Posterior vena cava (tissue), 2 donors: ENCODE data around the gene CEP76. TPM values are rescaled to one million over a fixed set of nuclear protein-coding genes. Genes with fewer than 3 reads are reported as not detected.
A peak's percentile ranks its signal among the peaks of the same experiment; 100 is the strongest.

Experiments
- DNase-seq: peaks from one replicate; pipeline ENCODE4 v3.0.0-alpha.2; 2020; ENCODE audit warnings: low spot score
- intact Hi-C, 2 donors: fragments of 100-400 bp; cut with DNase I; formaldehyde crosslinking; loops; one replicate each; pipeline versions ENCODE4 v1.14.1 to v1.14.2; 2022 to 2023
- total RNA-seq, 2 donors: library from RNA; stranded (reverse); fragmentation: NEBNext Ultra II Directional; extraction: Animal tissue kit (Norgen Biotek cat#: 25700); gene quantifications; one replicate each; pipeline ENCODE4 v1.2.1, GENCODE V29; 2021
- donor health status: DM: yes; HTN: yes; CAD: no.
- donor health status: DM: yes; HTN: yes; CAD: no.

Gene CEP76
- total RNA-seq, 2 donors from 2014 or later, result 2.8 to 4.5 TPM

- DNase-seq, result no peak
- intact Hi-C loops, result loop anchor here in 1 of 2 donors (5.0 kb wide), 1 partner anchor 216 kb away; no protein-coding TSS in a partner anchor
These were observed 19.2 kb upstream of the CEP76 start for GRCh38 chr18:12721495-12722275.

GRCh38 chr18:12711446-12711845, 8.9 kb upstream of the CEP76 start:
- DNase-seq, result no peak
- intact Hi-C loops, result no loop called here

GRCh38 chr18:12703664-12704063, 1.1 kb upstream of the CEP76 start:
- intact Hi-C loops, result no loop called here
- DNase-seq, result no peak

GRCh38 chr18:12703096-12703567, 609 bp upstream of the CEP76 start:
- intact Hi-C loops, result no loop called here
- no peak for DNase-seq

GRCh38 chr18:12701161-12701560, 1.4 kb downstream of the CEP76 start:
- DNase-seq, result no peak
- intact Hi-C loops, result no loop called here

- DNase-seq, result no peak
- intact Hi-C loops, result no loop called here
These were observed 2.8 kb downstream of the CEP76 start for GRCh38 chr18:12699747-12700146.

GRCh38 chr18:12694032-12694431, 8.5 kb downstream of the CEP76 start:
- DNase-seq, result no peak
- intact Hi-C loops, result no loop called here

GRCh38 chr18:12692206-12692605, 10.3 kb downstream of the CEP76 start:
- intact Hi-C loops, result no loop called here
- DNase-seq, result no peak

- intact Hi-C loops, result no loop called here
- DNase-seq, result no peak
These were observed 13.2 kb downstream of the CEP76 start for GRCh38 chr18:12689256-12689850.

GRCh38 chr18:12686100-12686499, 16.4 kb downstream of the CEP76 start:
- intact Hi-C loops, result no loop called here
- no peak for DNase-seq

GRCh38 chr18:12679183-12679786, 23.2 kb downstream of the CEP76 start:
- DNase-seq, result no peak
- intact Hi-C loops, result no loop called here

GRCh38 chr18:12668041-12668440, 34.5 kb downstream of the CEP76 start:
- DNase-seq, result no peak
- intact Hi-C loops, result no loop called here

GRCh38 chr18:12659904-12660605, 42.5 kb downstream of the CEP76 start:
- intact Hi-C loops, result loop anchor here (5.0 kb wide), 2 partner anchors 263 to 268 kb away; no protein-coding TSS in a partner anchor
- DNase-seq, result no peak

- peak; percentile 83 for DNase-seq
- intact Hi-C loops, result loop anchor here (5.0 kb wide), 2 partner anchors 261 to 266 kb away; no protein-coding TSS in a partner anchor
These were observed 43.9 kb downstream of the CEP76 start for GRCh38 chr18:12658426-12659138.

GRCh38 chr18:12657684-12658425, 44.7 kb downstream of the CEP76 start, which contains the start of gene SPIRE1:
Gene SPIRE1 (minus strand): TSS chr18:12658107. CDS start chr18:12657866, 241 bp downstream.
- intact Hi-C loops, result loop anchor here (5.0 kb wide), 2 partner anchors 261 to 266 kb away; no protein-coding TSS in a partner anchor
- peak; percentile 91 for DNase-seq

- intact Hi-C loops, result loop anchor here (5.0 kb wide), 2 partner anchors 260 to 265 kb away; no protein-coding TSS in a partner anchor
- no peak for DNase-seq
These were observed 45.4 kb downstream of the CEP76 start for GRCh38 chr18:12656938-12657683.

GRCh38 chr18:12656605-12656937, 46.0 kb downstream of the CEP76 start:
- intact Hi-C loops, result loop anchor here (5.0 kb wide), 2 partner anchors 259 to 264 kb away; no protein-coding TSS in a partner anchor
- DNase-seq, result no peak
